NB4 (cell line): ENCODE results near the gene BACE1.
"Not testable (repeated sequence)": the region's sequence is repeated elsewhere in the genome, so short reads cannot be mapped to it uniquely, and the experiment has no call there.

Experiments used
- MYC ChIP-seq: IDR thresholded peaks from 2 replicates; pipeline ENCODE4 v1.6.1; 2011; ENCODE audit warnings: low read depth, low read length
- POLR2A ChIP-seq: IDR thresholded peaks from 2 replicates; pipeline ENCODE4 v1.6.1; 2011; ENCODE audit warnings: mild to moderate bottlenecking; ENCODE audit not compliant: insufficient read length; ENCODE audit errors: extremely low read depth
- TF ChIP-seq, protein P1 (sequence below): IDR thresholded peaks from one replicate; pipeline ENCODE4 v1.5.1; 2012; ENCODE audit warnings: low read depth, low read length
- TF ChIP-seq, protein P2 (sequence below): IDR thresholded peaks from 2 replicates; pipeline ENCODE4 v1.6.1; 2011; ENCODE audit warnings: low read depth, low read length

DNA sequence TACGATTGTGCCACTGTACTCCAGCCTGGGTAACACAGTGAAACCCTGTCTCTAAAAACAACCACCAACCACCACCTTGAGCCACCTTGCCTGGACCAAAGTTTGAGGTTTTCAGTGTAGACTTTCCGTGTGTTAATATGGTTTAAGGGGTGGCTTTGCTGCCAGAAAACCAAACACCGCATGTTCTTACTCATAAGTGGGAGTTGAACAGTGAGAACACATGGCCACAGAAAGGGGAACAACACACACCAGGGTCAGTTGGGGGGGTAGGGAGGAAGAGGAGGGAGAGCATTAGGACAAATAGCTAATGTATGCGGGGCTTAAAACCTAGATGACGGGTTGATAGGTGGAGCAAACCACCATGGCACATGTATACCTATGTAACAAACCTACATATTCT is 43.9 kb downstream of the BACE1 start:
- not testable (repeated sequence) for TF ChIP-seq POLR2A, MYC
- TF ChIP-seq, protein P1, sequence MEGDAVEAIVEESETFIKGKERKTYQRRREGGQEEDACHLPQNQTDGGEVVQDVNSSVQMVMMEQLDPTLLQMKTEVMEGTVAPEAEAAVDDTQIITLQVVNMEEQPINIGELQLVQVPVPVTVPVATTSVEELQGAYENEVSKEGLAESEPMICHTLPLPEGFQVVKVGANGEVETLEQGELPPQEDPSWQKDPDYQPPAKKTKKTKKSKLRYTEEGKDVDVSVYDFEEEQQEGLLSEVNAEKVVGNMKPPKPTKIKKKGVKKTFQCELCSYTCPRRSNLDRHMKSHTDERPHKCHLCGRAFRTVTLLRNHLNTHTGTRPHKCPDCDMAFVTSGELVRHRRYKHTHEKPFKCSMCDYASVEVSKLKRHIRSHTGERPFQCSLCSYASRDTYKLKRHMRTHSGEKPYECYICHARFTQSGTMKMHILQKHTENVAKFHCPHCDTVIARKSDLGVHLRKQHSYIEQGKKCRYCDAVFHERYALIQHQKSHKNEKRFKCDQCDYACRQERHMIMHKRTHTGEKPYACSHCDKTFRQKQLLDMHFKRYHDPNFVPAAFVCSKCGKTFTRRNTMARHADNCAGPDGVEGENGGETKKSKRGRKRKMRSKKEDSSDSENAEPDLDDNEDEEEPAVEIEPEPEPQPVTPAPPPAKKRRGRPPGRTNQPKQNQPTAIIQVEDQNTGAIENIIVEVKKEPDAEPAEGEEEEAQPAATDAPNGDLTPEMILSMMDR: not testable (repeated sequence)
- TF ChIP-seq, protein P2, sequence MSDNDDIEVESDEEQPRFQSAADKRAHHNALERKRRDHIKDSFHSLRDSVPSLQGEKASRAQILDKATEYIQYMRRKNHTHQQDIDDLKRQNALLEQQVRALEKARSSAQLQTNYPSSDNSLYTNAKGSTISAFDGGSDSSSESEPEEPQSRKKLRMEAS: peak; percentile 42; the same call in 1 of the 2 replicates
